ENCODE measurements around the gene SETD1B. TPM values are rescaled to one million over a fixed set of nuclear protein-coding genes. Genes with fewer than 3 reads are reported as not detected.
"Not testable (repeated sequence)": the region's sequence is repeated elsewhere in the genome, so short reads cannot be mapped to it uniquely, and the experiment has no call there.

SETD1B gene
- total RNA-seq, 2 experiments from 2014 or later, result 32.6 to 34.1 TPM

DNA sequence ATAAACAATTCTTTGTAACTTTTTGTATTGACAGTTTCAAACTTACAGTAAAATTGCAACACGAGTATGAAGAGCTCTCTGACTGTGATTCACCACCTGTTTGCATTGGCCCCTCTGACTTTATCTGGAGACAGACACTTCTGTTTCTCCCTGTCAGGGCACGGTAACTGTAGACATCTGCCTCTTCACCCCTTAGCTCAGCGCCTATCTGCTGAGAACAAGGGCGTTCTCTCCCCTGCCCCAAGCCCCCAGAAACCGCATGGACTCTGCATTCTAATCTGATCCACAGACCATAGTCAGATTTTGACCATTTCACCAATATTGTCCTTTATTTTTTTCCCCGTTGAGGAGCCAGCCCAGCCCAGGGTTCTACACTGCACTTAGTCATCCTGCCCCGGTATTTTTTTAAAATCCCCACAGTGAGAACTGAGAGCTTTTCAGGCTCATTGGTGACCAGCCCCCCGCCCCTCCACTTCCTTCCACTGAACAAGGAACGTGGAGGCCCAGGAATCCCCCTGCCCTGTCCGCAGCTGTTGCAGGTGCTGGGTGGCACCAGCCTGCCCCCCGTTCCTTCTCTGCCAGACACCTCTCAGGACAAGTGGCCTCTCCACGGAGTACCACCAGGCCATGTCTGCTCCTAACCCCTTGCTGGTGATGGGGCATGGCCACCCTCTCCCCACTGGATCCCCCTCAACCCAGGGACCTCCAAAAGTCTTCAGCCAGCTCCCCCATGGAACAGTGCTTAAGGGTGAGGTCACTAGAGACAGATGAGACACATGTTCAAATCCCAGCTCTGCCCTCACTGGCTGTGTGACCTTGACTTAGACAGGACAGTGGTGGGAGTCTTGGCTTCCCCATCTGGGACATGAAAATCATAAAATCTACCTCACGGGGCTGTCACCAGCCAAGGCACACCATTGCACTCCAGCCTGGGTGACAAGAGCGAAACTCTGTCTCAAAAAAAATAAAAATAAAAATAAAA lies 21.5 kb upstream of the SETD1B start:
- H3K27me3 Mint-ChIP-seq, result no peaks in the 10 kb centered on the region
- no peaks in the 10 kb centered on the region for H3K9me3 Mint-ChIP-seq
- DNase-seq, result peak; percentile 38
- H3K4me3 Mint-ChIP-seq, result peak overlapping the region; percentile 35
- peaks cover 58% of the 10 kb centered on the region for H3K4me1 Mint-ChIP-seq
- POLR2A ChIA-PET, result interaction anchor here (0.6 to 1.5 kb wide), 6 partner anchors 8 to 29 kb away, joined by 3 to 5 read pairs (median 4); no protein-coding TSS in a partner anchor
- CTCF ChIA-PET, result interaction anchor here (1.1 to 40.9 kb wide), 9 partner anchors 9 to 100 kb away, joined by 3 to 1058 read pairs (median 4); partner anchors contain the start of genes RHOF and SETD1B
- H3K27ac Mint-ChIP-seq, result peak overlapping the region; percentile 86
- peaks cover 48% of the 10 kb centered on the region for H3K36me3 Mint-ChIP-seq (ENCODE audit: low read depth)

DNA sequence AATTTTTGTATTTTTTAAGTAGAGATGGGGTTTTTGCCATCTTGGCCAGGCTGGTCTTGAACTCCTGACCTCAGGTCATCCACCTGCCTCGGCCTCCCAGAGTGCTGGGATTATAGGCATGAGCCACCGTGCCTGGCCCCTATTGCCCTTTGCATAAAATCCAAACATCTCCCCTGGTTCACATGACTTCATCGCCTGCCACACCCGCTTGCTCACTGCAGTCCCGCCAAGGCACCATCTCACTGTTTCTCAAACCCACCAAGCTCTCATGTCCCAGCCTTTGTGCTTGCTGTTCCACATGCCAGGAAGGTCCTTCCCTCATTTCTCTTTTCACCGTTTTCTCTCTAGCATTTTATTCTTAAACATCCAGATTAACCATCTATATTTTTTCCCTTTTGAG lies 20.0 kb upstream of the SETD1B start:
- peak overlapping the region; percentile 81 for H3K27ac Mint-ChIP-seq
- H3K4me3 Mint-ChIP-seq, result peak overlapping the region; percentile 63
- no peak for DNase-seq
- H3K4me1 Mint-ChIP-seq, result peaks cover 69% of the 10 kb centered on the region
- ChIA-PET POLR2A (interaction anchor here (0.6 kb wide), 1 partner anchor 8 kb away, joined by 4 read pairs; no protein-coding TSS in a partner anchor), CTCF (interaction anchor here (1.9 to 40.9 kb wide), 2 partner anchors 9 to 16 kb away, joined by 3 to 1058 read pairs; partner anchors contain the start of genes RHOF and SETD1B)
- no peaks in the 10 kb centered on the region for H3K27me3 Mint-ChIP-seq
- peaks cover 56% of the 10 kb centered on the region for H3K36me3 Mint-ChIP-seq (ENCODE audit: low read depth)
- no peaks in the 10 kb centered on the region for H3K9me3 Mint-ChIP-seq

- Mint-ChIP-seq H3K9me3 (no peaks in the 10 kb centered on the region), H3K27ac (peak overlapping the region; percentile 81), H3K27me3 (no peaks in the 10 kb centered on the region), H3K4me3 (peak overlapping the region; percentile 63), H3K4me1 (peaks cover 71% of the 10 kb centered on the region), H3K36me3 (ENCODE audit: low read depth) (peaks cover 54% of the 10 kb centered on the region)
- no peak for DNase-seq
- POLR2A ChIA-PET, result no interaction called here
- CTCF ChIA-PET, result interaction anchor here (0.6 to 40.9 kb wide), 4 partner anchors 9 to 105 kb away, joined by 3 to 1058 read pairs (median 4); partner anchors contain the start of genes RHOF and SETD1B
Observed at GRCh38 chr12:121784460-121784859, 19.3 kb upstream of the SETD1B start.

DNA sequence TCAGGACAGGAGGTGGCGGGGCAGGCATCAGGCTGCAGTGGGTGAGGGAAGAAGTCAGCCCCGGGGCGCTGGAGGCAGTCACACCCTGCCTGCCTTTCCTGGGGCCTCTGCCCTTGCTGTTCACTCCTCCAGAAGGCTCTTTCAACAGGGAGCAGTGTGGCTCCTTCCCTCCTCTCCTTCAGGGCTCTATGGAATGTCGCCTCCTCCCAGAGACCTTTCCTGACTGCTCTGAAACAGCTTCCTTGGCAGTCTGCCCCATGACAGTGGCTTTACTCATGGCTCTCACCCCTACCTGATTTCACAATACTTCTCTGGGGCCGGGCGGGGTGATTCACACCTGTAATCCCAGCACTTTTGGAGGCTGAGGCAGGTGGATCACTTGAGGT lies 17.4 kb upstream of the SETD1B start:
- DNase-seq, result peak; percentile 45
- Mint-ChIP-seq H3K27ac (peak overlapping the region; percentile 95), H3K9me3 (no peaks in the 10 kb centered on the region), H3K27me3 (no peaks in the 10 kb centered on the region), H3K4me1 (peaks cover 88% of the 10 kb centered on the region), H3K36me3 (ENCODE audit: low read depth) (peaks cover 68% of the 10 kb centered on the region), H3K4me3 (peak overlapping the region; percentile 85)
- ChIA-PET POLR2A (no interaction called here), CTCF (interaction anchor here (1.5 to 40.9 kb wide), 3 partner anchors 3 to 160 kb away, joined by 3 to 1058 read pairs (median 1058); partner anchors contain the start of genes ORAI1, RHOF and SETD1B)

DNA sequence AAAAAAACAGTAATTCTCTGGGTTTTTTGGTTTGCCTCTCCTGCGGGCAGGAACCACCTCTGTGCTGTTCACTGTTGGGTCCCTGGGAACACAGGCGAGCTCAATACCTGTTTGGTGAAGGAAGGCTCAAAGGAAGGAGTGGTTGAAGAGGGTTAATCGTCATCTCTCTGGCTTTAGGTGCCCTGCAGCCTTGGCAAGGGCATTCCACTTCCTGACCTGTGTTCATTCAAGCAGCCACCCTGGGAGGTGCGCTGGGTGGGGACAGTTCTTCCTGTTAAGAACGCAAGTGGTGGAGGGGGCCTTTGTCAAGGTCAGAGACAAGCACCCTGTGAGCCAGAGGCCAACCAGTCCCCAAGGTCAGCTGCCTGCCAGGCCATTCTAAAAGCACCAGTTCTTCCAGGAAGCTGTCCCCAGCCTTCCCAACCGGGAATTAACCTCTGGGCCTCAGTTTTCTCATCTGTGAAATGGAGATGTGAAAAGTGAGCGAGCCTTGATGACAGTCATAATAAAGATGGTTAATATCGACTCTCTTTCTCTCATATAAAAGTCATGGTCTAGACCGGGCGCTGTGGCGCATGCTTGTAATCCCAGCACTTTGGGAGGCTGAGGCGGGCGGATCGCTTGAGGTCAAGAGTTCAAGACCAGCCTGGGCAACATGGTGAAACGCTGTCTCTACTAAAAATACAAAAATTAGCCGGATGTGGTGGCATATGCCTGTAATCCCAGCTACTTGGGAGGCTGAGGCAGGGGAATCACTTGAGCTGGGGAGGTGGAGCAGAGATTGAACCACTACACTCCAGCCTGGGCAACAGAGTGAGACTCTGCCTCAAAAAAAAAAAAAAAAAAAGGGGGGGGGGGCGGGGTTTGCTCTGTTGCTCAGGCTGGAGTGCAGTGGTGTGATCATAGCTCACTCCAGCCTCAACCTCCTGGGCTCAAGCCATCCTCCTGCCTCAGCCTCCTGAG lies 16.5 kb upstream of the SETD1B start:
- DNase-seq, result peak; percentile 59
- H3K36me3 Mint-ChIP-seq (ENCODE audit: low read depth), result peaks cover 71% of the 10 kb centered on the region
- CTCF ChIA-PET, result interaction anchor here (1.5 to 40.9 kb wide), 3 partner anchors 4 to 160 kb away, joined by 3 to 1058 read pairs (median 1058); partner anchors contain the start of genes ORAI1, RHOF and SETD1B
- POLR2A ChIA-PET, result no interaction called here
- H3K4me1 Mint-ChIP-seq, result peaks cover 83% of the 10 kb centered on the region
- H3K27ac Mint-ChIP-seq, result peak overlapping the region; percentile 95
- H3K27me3 Mint-ChIP-seq, result no peaks in the 10 kb centered on the region
- H3K4me3 Mint-ChIP-seq, result peak overlapping the region; percentile 85
- no peaks in the 10 kb centered on the region for H3K9me3 Mint-ChIP-seq

GRCh38 chr12:121788176-121788818 lies 15.5 kb upstream of the SETD1B start:
- Mint-ChIP-seq H3K27ac (peak overlapping the region; percentile 95), H3K36me3 (ENCODE audit: low read depth) (peaks cover 73% of the 10 kb centered on the region), H3K4me3 (peak overlapping the region; percentile 85), H3K4me1 (peaks cover 75% of the 10 kb centered on the region), H3K9me3 (no peaks in the 10 kb centered on the region), H3K27me3 (no peaks in the 10 kb centered on the region)
- DNase-seq, result no peak
- POLR2A ChIA-PET, result no interaction called here
- CTCF ChIA-PET, result interaction anchor here (0.5 to 40.9 kb wide), 3 partner anchors 5 to 1600 kb away, joined by 3 to 1058 read pairs (median 1058); partner anchors contain the start of genes RHOF and SETD1B

GRCh38 chr12:121789233-121789781 lies 14.5 kb upstream of the SETD1B start:
- Mint-ChIP-seq H3K36me3 (ENCODE audit: low read depth) (peaks cover 68% of the 10 kb centered on the region), H3K4me3 (peak overlapping the region; percentile 85), H3K4me1 (peaks cover 68% of the 10 kb centered on the region), H3K9me3 (no peaks in the 10 kb centered on the region), H3K27ac (peak overlapping the region; percentile 95), H3K27me3 (no peaks in the 10 kb centered on the region)
- DNase-seq, result peak; percentile 56
- ChIA-PET POLR2A (interaction anchor here (0.7 kb wide), 1 partner anchor 13 kb away, joined by 3 read pairs; no protein-coding TSS in a partner anchor), CTCF (interaction anchor here (0.6 to 40.9 kb wide), 7 partner anchors 6 to 145 kb away, joined by 3 to 1058 read pairs (median 4); partner anchors contain the start of genes PSMD9, RHOF, SETD1B and TMEM120B)

DNA sequence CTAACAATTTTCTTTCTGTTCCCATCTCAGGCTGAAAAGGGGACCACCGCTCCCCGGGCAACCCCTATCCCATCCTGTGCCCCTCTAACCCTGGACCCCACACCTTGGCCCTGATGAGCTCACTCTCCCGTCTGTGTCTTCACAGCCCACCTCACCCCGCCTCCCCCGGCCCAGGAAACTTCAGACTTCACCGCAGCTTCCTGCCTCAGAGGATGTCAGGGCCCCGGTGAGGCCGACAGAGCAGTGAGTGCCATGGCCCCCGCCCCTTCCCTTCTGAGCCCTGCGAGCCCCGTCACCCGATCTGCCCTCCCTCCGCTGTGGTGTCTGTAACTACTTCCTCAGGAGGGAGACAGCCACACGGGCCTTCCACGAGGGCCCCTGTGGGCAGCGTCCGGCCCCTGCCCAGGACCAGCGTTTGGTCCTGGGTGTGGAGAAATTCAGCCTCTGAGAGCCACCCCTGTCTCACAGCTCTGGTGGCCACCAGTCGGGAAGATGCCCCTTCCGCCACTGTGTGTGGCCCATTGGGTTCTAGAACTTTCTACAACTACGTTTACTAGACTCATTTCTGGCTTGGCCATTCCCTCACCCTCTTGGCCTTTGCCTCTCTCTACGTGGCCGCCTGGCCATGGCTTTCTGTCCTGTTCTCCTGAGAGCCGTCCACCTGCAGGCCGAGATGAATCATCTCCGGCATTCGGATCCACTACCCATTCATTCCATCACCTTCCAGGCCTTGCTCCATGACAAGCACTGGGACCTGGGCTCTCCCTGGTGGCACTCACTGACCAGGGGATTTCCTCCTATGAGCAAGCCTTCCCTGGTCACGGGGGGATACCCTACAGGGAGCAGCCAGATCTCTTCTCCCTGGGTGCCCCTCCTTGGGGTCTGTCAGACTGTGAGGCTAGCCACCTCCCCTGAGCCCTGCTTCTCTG lies 13.7 kb upstream of the SETD1B start:
- H3K27ac Mint-ChIP-seq, result peak overlapping the region; percentile 95
- peaks cover 64% of the 10 kb centered on the region for H3K36me3 Mint-ChIP-seq (ENCODE audit: low read depth)

GRCh38 chr12:121790785-121791184 lies 13.0 kb upstream of the SETD1B start:
- Mint-ChIP-seq H3K36me3 (ENCODE audit: low read depth) (peaks cover 66% of the 10 kb centered on the region), H3K27ac (peak overlapping the region; percentile 95), H3K4me3 (peak overlapping the region; percentile 85), H3K4me1 (peaks cover 71% of the 10 kb centered on the region)
- CTCF ChIA-PET, result interaction anchor here (28.3 to 40.9 kb wide), 2 partner anchors 8 to 9 kb away, joined by 1058 read pairs; partner anchors contain the start of genes RHOF and SETD1B
- not testable (repeated sequence) for H3K9me3 Mint-ChIP-seq, H3K27me3 Mint-ChIP-seq, DNase-seq
- POLR2A ChIA-PET, result interaction anchor here (1.2 kb wide), 1 partner anchor 9 kb away, joined by 4 read pairs; no protein-coding TSS in a partner anchor

More for the DNA sequence above, 13.7 kb upstream of the SETD1B start:
- peak; percentile 96 for DNase-seq
- Mint-ChIP-seq H3K4me3 (peak overlapping the region; percentile 85), H3K4me1 (peaks cover 68% of the 10 kb centered on the region), H3K27me3 (no peaks in the 10 kb centered on the region), H3K9me3 (no peaks in the 10 kb centered on the region)
- POLR2A ChIA-PET, result interaction anchor here (0.7 to 1.2 kb wide), 2 partner anchors 8 to 12 kb away, joined by 3 to 4 read pairs; no protein-coding TSS in a partner anchor
- CTCF ChIA-PET, result interaction anchor here (0.6 to 40.9 kb wide), 7 partner anchors 7 to 146 kb away, joined by 3 to 1058 read pairs (median 4); partner anchors contain the start of genes PSMD9, RHOF, SETD1B and TMEM120B
